ENCODE data around the gene GPC1. TPM values are rescaled to one million over a fixed set of nuclear protein-coding genes. Genes with fewer than 3 reads are reported as not detected.
"Not testable (repeated sequence)": the region's sequence is repeated elsewhere in the genome, so short reads cannot be mapped to it uniquely, and the experiment has no call there.

GPC1 gene
- total RNA-seq, 2 donors from 2014 or later = 37.8 to 69.7 TPM

DNA sequence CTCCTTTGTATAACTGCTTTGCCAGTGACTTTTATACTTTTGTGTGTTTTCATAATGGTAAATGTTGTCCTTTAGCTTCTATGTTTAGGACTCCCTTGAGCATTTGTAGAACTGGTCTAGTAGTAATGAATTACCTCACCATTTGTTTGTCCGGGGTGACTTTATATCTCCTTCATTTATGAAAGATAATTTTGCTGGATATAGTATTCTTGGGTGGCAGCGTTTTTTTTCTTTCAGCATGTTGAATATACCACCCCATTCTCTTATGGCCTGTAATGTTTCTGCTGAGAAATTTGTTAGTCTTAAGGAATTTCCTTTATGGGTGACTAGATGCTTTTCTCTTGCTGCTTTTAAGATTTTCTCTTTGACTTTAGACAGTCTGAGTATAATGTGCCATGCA is 56.0 kb downstream of the GPC1 start:
- H3K9me3 Mint-ChIP-seq = peaks cover 74% of the 10 kb centered on the region
- no peaks in the 10 kb centered on the region for H3K4me1 ChIP-seq (ENCODE audit: control insufficient read depth, insufficient read depth, low read length)
- no peak overlapping the region for H3K4me3 ChIP-seq (ENCODE audit: low read length)
- H3K27me3 ChIP-seq (ENCODE audit: control insufficient read depth, insufficient read depth, low read length, poor library complexity, severe bottlenecking) = no peaks in the 10 kb centered on the region
- peaks cover 20% of the 10 kb centered on the region for H3K27me3 Mint-ChIP-seq (ENCODE audit: insufficient read depth)
- TF ChIP-seq, protein P1, sequence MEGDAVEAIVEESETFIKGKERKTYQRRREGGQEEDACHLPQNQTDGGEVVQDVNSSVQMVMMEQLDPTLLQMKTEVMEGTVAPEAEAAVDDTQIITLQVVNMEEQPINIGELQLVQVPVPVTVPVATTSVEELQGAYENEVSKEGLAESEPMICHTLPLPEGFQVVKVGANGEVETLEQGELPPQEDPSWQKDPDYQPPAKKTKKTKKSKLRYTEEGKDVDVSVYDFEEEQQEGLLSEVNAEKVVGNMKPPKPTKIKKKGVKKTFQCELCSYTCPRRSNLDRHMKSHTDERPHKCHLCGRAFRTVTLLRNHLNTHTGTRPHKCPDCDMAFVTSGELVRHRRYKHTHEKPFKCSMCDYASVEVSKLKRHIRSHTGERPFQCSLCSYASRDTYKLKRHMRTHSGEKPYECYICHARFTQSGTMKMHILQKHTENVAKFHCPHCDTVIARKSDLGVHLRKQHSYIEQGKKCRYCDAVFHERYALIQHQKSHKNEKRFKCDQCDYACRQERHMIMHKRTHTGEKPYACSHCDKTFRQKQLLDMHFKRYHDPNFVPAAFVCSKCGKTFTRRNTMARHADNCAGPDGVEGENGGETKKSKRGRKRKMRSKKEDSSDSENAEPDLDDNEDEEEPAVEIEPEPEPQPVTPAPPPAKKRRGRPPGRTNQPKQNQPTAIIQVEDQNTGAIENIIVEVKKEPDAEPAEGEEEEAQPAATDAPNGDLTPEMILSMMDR (conservative IDR thresholded peaks at IDR 0.05) = no peak
- WGBS, 2 experiments (ENCODE audit: insufficient coverage in 1 of 2, insufficient read length in 1 of 2) = 100% methylated on average over 1 of the region's 2 CpGs; no CpG with 5 or more reads in 1 of the 2 experiments
- H3K4me1 Mint-ChIP-seq = no peaks in the 10 kb centered on the region
- no peak overlapping the region for H3K27ac Mint-ChIP-seq
- H3K9ac ChIP-seq (ENCODE audit: extremely low read depth, low read length, poor library complexity, severe bottlenecking) = no peak overlapping the region
- peaks cover 6% of the 10 kb centered on the region for H3K36me3 Mint-ChIP-seq (ENCODE audit: low read depth)
- DNase-seq = no peak
- H3K4me3 Mint-ChIP-seq = no peak overlapping the region
- H3K9me3 ChIP-seq (ENCODE audit: control insufficient read depth, low read length) = peaks cover 35% of the 10 kb centered on the region
- no peaks in the 10 kb centered on the region for H3K36me3 ChIP-seq (ENCODE audit: control insufficient read depth, insufficient read depth, low read length)
- no peak overlapping the region for H3K27ac ChIP-seq (ENCODE audit: low read depth, low read length)

- Mint-ChIP-seq H3K27me3 (ENCODE audit: insufficient read depth) (peaks cover 14% of the 10 kb centered on the region), H3K4me3 (no peak overlapping the region), H3K9me3 (peaks cover 54% of the 10 kb centered on the region), H3K27ac (no peak overlapping the region), H3K36me3 (ENCODE audit: low read depth) (peaks cover 10% of the 10 kb centered on the region), H3K4me1 (no peaks in the 10 kb centered on the region)
- Histone ChIP-seq H3K9ac (ENCODE audit: extremely low read depth, low read length, poor library complexity, severe bottlenecking) (no peak overlapping the region), H3K27ac (ENCODE audit: low read depth, low read length) (no peak overlapping the region), H3K4me3 (ENCODE audit: low read length) (no peak overlapping the region), H3K27me3 (ENCODE audit: control insufficient read depth, insufficient read depth, low read length, poor library complexity, severe bottlenecking) (no peaks in the 10 kb centered on the region), H3K36me3 (ENCODE audit: control insufficient read depth, insufficient read depth, low read length) (no peaks in the 10 kb centered on the region), H3K9me3 (ENCODE audit: control insufficient read depth, low read length) (peaks cover 24% of the 10 kb centered on the region), H3K4me1 (ENCODE audit: control insufficient read depth, insufficient read depth, low read length) (no peaks in the 10 kb centered on the region)
- TF ChIP-seq, protein P1 (conservative IDR thresholded peaks at IDR 0.05) = no peak
- DNase-seq = peak; percentile 15
- WGBS, 2 experiments (ENCODE audit: insufficient coverage in 1 of 2, insufficient read length in 1 of 2) = 92% methylated on average over 1 of the region's 1 CpG; no CpG with 5 or more reads in 1 of the 2 experiments
Measured at GRCh38 chr2:240494194-240494793, 58.8 kb downstream of the GPC1 start.

GRCh38 chr2:240494942-240495341 is 59.5 kb downstream of the GPC1 start:
- not testable (repeated sequence) for H3K27ac Mint-ChIP-seq; H3K27me3 ChIP-seq (ENCODE audit: control insufficient read depth, insufficient read depth, low read length, poor library complexity, severe bottlenecking); H3K4me3 Mint-ChIP-seq; H3K9ac ChIP-seq (ENCODE audit: extremely low read depth, low read length, poor library complexity, severe bottlenecking); H3K27ac ChIP-seq (ENCODE audit: low read depth, low read length); H3K4me3 ChIP-seq (ENCODE audit: low read length); H3K4me1 Mint-ChIP-seq; H3K36me3 Mint-ChIP-seq (ENCODE audit: low read depth); H3K36me3 ChIP-seq (ENCODE audit: control insufficient read depth, insufficient read depth, low read length); H3K4me1 ChIP-seq (ENCODE audit: control insufficient read depth, insufficient read depth, low read length)
- H3K9me3 ChIP-seq (ENCODE audit: control insufficient read depth, low read length) = peaks cover 24% of the 10 kb centered on the region
- peaks cover 48% of the 10 kb centered on the region for H3K9me3 Mint-ChIP-seq
- TF ChIP-seq, protein P1 (conservative IDR thresholded peaks at IDR 0.05) = peak; percentile 70
- 57 to 79% methylated on average over 7 to 10 of the region's 11 CpGs for WGBS, 2 experiments (ENCODE audit: insufficient coverage in 1 of 2, insufficient read length in 1 of 2)
- peak; percentile 64 for DNase-seq
- peaks cover 11% of the 10 kb centered on the region for H3K27me3 Mint-ChIP-seq (ENCODE audit: insufficient read depth)

Data from endodermal cell (in vitro differentiated cells).